GM12865 (cell line): Measurements from ENCODE around the gene NUP205.

Source experiments
- DNase-seq: peaks from one replicate; pipeline ENCODE4 v3.0.0; 2010; ENCODE audit warnings: low read depth
- H3K4me3 ChIP-seq: 2 replicates; pipeline ENCODE4 v1.5.1; 2011; ENCODE audit warnings: mild to moderate bottlenecking, low read depth, low read length, control low read depth
- TF ChIP-seq, protein P1 (sequence below): IDR thresholded peaks from 2 replicates; pipeline ENCODE4 v1.5.1; 2011; ENCODE audit warnings: low read length, control low read depth, low read depth, inconsistent platforms; ENCODE audit not compliant: insufficient read depth; ENCODE audit errors: missing control alignments

NUP205 gene

DNA sequence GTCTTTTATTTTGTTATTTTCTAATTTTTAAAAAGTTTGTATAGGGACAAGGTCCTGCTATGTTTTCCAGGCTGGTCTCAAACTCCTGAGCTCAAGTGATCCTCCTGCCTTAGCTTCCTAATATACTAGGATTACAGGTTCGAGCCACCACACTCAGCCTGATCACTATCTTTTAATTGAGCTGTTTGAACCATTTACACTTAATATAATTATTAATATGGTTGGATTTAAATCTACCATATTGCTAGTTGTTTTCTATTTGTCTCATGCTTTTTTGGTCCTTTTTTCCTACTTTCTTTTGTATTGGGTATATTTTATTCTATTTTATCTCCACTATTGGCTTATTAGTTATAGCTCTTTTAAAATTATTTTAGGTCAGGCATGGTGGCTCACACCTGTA is 34.6 kb upstream of the NUP205 start:
- no peak for DNase-seq
- TF ChIP-seq, protein P1, sequence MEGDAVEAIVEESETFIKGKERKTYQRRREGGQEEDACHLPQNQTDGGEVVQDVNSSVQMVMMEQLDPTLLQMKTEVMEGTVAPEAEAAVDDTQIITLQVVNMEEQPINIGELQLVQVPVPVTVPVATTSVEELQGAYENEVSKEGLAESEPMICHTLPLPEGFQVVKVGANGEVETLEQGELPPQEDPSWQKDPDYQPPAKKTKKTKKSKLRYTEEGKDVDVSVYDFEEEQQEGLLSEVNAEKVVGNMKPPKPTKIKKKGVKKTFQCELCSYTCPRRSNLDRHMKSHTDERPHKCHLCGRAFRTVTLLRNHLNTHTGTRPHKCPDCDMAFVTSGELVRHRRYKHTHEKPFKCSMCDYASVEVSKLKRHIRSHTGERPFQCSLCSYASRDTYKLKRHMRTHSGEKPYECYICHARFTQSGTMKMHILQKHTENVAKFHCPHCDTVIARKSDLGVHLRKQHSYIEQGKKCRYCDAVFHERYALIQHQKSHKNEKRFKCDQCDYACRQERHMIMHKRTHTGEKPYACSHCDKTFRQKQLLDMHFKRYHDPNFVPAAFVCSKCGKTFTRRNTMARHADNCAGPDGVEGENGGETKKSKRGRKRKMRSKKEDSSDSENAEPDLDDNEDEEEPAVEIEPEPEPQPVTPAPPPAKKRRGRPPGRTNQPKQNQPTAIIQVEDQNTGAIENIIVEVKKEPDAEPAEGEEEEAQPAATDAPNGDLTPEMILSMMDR = no peak
- no peak overlapping the region for H3K4me3 ChIP-seq

DNA sequence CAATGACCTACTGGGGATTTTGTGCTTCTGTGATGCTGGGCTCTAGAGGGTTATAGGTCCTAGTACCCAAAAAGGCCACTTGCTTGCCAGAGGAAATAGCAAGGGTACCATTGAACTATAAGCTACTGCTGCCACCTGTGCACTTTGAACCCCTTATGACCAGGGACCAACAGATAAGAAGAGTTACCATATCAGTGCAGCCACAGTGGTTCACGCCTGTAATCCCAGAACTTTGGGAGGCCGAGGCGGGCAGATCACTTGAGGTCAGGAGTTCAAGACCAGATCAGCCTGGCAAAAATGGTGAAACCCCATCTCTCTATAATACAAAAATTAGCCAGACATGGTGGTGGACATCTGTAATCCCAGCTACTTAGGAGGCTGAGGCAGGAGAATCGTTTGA is 32.3 kb upstream of the NUP205 start:
- TF ChIP-seq, protein P1 = no peak
- no peak overlapping the region for H3K4me3 ChIP-seq
- no peak for DNase-seq

DNA sequence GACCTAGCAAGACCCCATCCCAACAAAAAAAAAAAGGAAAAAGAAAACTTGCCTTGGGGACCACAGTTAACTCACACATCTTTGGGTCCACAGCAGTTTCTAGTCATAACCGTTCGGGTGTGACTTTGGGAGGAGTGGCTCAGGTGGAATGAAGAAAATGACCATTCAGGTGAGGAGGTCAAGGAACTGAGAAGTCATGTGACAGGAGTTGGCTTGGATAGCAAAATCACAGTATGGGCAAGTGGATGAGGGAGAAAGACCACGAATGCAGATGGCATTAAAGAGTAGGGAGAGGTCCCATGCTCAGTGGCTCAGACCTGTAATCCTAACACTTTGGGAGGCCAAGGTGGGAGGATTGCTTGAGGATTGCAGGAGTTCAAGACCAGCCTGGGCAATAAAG is 30.7 kb upstream of the NUP205 start:
- DNase-seq = no peak
- TF ChIP-seq, protein P1 = no peak
- no peak overlapping the region for H3K4me3 ChIP-seq

DNA sequence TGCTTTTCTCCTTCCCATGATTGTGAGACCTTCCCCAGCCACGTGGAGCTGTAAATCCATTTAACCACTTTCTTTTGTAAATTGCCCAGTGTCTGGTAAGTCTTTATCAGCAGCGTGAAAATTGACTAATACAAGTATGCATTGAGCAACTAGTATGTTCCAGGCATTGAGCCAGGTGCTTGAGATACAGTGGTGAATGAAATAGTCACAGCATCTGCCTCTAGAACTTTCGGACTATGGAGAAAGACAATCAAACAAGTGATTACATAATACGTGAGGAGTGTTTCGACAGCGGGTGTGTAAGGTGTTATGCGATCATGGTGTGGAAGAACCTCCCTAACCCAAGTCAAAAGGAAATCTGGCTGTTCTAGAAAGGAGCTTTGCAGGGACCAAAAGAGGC is 21.6 kb upstream of the NUP205 start:
- TF ChIP-seq, protein P1 = no peak
- no peak for DNase-seq
- no peak overlapping the region for H3K4me3 ChIP-seq

DNA sequence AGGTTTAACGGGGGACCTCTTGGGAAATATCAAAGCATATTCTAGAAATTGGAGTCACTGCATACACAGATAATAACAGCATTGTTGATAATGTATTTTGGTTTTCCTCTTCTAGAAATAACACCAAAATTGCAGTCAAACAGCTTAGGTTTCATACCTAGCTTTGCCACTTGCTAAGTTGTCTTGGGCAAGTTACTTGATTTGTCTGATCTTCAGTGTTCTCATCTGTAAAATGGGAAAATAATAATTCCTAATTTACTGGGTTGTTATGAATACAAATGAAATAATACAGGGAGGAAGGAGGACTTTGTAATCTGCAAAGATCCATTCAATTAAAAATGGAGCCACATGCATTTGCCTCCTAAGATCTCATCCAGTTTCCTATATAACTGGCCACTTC is 20.3 kb upstream of the NUP205 start:
- TF ChIP-seq, protein P1 = no peak
- DNase-seq = no peak
- no peak overlapping the region for H3K4me3 ChIP-seq

DNA sequence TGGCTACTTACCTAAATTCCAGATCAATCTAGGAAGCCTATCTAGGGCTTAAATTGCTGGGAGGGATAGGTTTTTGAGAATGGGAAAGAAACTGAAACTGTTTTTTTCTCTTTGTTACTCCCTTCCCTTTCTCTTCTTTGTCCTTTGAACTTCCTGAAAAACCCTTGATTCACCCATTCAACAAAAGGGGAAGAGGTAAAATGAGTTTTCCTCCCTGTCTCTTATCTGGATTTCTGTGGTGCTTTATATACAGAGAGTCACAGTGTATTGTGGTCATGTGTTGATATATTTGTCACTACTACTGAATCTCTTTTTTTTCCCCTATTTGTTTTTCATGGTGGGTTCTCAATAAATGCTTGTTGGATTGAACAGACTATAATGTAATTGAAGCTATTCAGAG is 19.8 kb upstream of the NUP205 start:
- TF ChIP-seq, protein P1 = no peak
- no peak overlapping the region for H3K4me3 ChIP-seq
- DNase-seq = no peak

DNA sequence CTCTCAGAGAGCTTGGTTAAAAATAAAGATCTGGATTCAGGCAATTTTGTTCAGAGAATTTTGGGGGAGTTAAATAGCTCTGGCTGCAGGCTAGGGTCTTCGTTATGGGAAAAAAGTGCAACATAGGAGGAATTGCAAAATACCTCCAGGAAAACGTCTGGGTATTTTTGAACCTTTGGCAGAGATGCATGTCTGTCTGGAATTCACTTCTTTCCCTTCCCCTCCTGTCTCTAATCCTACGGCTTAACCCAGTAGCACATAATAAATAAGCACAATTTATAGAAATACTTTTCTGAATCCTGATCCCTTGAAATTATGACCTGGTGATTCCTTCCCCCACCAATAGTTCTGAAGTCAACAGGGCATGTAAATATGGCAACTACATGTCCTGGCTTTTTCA is 19.3 kb upstream of the NUP205 start:
- TF ChIP-seq, protein P1 = no peak
- no peak for DNase-seq
- H3K4me3 ChIP-seq = no peak overlapping the region
